Duodenal mucosa (tissue), 2 donors: ENCODE results near the gene SLC2A4RG.

ENCODE experiments used
- H3K27ac ChIP-seq: one replicate; pipeline ENCODE4 v1.7.0; 2013; ENCODE audit warnings: low read depth, low read length
- H3K27me3 ChIP-seq, 2 donors: one replicate each; pipeline ENCODE4 v1.7.0; 2013; ENCODE audit warnings: low read length in 2 of 2, control low read depth in 1 of 2; ENCODE audit not compliant: insufficient read depth in 2 of 2, control insufficient read depth in 1 of 2
- H3K36me3 ChIP-seq, 2 donors: one replicate each; pipeline ENCODE4 v1.7.0; 2013; ENCODE audit warnings: low read length in 2 of 2, control low read depth in 1 of 2; ENCODE audit not compliant: insufficient read depth in 2 of 2, control insufficient read depth in 1 of 2
- H3K4me1 ChIP-seq, 2 donors: one replicate each; pipeline ENCODE4 v1.7.0; 2013; ENCODE audit warnings: low read length in 2 of 2, control low read depth in 1 of 2; ENCODE audit not compliant: insufficient read depth in 2 of 2, control insufficient read depth in 1 of 2
- H3K4me3 ChIP-seq, 2 donors: one replicate each; pipeline ENCODE4 v1.7.0; 2013; ENCODE audit warnings: low read length in 2 of 2, low read depth in 1 of 2
- H3K9ac ChIP-seq, 2 donors: one replicate each; pipeline ENCODE4 v1.7.0; 2013; ENCODE audit warnings: low read length in 2 of 2, low read depth in 1 of 2
- H3K9me3 ChIP-seq, 2 donors: one replicate each; pipeline ENCODE4 v1.7.0; 2013; ENCODE audit warnings: low read length in 2 of 2, control low read depth in 1 of 2; ENCODE audit not compliant: control insufficient read depth in 1 of 2

Gene SLC2A4RG

GRCh38 chr20:63756648-63756991 lies 17.0 kb downstream of the SLC2A4RG start:
- Histone ChIP-seq H3K36me3 (peaks cover 0 to 2% of the 10 kb centered on the region in 2 donors), H3K4me1 (no peaks in the 10 kb centered on the region), H3K27ac (no peak overlapping the region), H3K4me3 (no peak overlapping the region), H3K9me3 (no peaks in the 10 kb centered on the region), H3K27me3 (no peaks in the 10 kb centered on the region), H3K9ac (no peak overlapping the region)

- Histone ChIP-seq H3K4me1 (no peaks in the 10 kb centered on the region), H3K4me3 (no peak overlapping the region), H3K36me3 (peaks cover 0 to 2% of the 10 kb centered on the region in 2 donors), H3K27me3 (peaks cover 0 to 2% of the 10 kb centered on the region in 2 donors), H3K27ac (no peak overlapping the region), H3K9ac (no peak overlapping the region), H3K9me3 (no peaks in the 10 kb centered on the region)
Observed at GRCh38 chr20:63758152-63758551, 18.6 kb downstream of the SLC2A4RG start.

- Histone ChIP-seq H3K27ac (no peak overlapping the region), H3K9me3 (no peaks in the 10 kb centered on the region), H3K36me3 (peaks cover 0 to 2% of the 10 kb centered on the region in 2 donors), H3K27me3 (peaks cover 0 to 6% of the 10 kb centered on the region in 2 donors), H3K4me3 (no peak overlapping the region), H3K9ac (no peak overlapping the region), H3K4me1 (no peaks in the 10 kb centered on the region)
Observed at GRCh38 chr20:63759377-63759901, 19.9 kb downstream of the SLC2A4RG start.

- Histone ChIP-seq H3K4me3 (no peak overlapping the region), H3K4me1 (no peaks in the 10 kb centered on the region), H3K27me3 (peaks cover 0 to 6% of the 10 kb centered on the region in 2 donors), H3K9ac (no peak overlapping the region), H3K9me3 (no peaks in the 10 kb centered on the region), H3K27ac (no peak overlapping the region), H3K36me3 (peaks cover 0 to 3% of the 10 kb centered on the region in 2 donors)
Observed at GRCh38 chr20:63765082-63765873, 25.7 kb downstream of the SLC2A4RG start.

- peaks cover 0 to 3% of the 10 kb centered on the region in 2 donors for H3K36me3 ChIP-seq
- peaks cover 0 to 6% of the 10 kb centered on the region in 2 donors for H3K27me3 ChIP-seq
- H3K27ac ChIP-seq, result no peak overlapping the region
- no peaks in the 10 kb centered on the region for H3K4me1 ChIP-seq
- no peak overlapping the region for H3K4me3 ChIP-seq
- H3K9ac ChIP-seq, result no peak overlapping the region
- no peaks in the 10 kb centered on the region for H3K9me3 ChIP-seq
Observed at GRCh38 chr20:63765902-63766301, 26.3 kb downstream of the SLC2A4RG start.

DNA sequence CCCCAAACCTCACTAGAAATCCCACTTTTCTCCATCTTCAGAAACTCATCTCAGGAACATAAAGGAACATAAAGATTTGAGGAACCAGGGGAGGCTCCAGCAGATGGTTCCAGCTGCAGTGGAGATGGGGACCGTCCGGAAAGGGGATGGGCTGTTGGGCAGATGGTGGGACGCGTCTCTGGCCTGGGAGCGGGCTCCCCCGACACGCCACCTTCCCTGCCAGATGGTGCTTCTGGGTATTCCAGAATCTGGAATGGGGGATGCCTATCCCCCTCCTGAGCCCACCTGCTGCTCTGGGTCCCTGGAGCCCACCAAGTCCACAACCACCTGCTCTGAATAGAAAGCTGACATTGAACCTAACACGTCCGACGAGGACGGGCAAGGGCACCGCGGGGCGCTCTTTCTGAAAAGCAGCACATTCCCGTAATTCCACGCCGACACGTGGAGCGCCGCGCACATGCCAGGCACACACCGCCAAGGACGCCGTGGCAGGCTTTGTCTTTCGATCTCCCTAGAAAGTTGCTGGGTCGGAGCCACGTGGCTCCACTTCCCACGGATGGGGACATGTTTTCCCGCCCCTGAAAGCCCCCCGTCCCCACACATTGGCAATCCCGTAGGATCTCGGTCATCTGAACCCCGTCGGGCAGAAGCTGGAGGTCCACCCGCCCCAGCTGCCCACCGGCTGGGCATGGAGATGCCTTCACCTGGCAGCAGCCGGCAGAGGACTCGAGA lies 27.3 kb downstream of the SLC2A4RG start:
- Histone ChIP-seq H3K9me3 (no peaks in the 10 kb centered on the region), H3K4me3 (no peak overlapping the region), H3K27ac (no peak overlapping the region), H3K36me3 (peaks cover 0 to 3% of the 10 kb centered on the region in 2 donors), H3K9ac (no peak overlapping the region), H3K27me3 (peaks cover 0 to 6% of the 10 kb centered on the region in 2 donors), H3K4me1 (no peaks in the 10 kb centered on the region)

DNA sequence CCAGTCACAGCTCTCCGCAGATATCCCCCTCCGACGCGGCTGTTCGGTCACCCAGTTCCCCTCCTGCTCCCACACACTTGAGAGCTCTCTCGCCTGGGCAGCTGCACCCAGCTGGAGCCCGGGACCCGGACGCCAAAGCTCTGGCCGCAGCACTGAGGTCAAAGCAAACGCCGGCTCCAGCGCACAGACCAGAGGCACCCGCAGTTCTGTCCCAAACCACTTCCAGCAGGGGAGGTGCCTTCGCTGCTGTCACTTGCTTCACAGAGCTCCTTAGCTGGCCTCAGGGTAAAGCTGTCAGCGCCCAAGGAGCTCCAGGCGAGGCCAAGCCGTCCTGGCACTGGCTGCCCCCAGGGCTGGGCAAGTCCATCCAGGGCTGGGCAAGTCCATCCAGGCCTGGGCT lies 27.9 kb downstream of the SLC2A4RG start:
- no peak overlapping the region for H3K27ac ChIP-seq
- H3K27me3 ChIP-seq, result peaks cover 0 to 6% of the 10 kb centered on the region in 2 donors

GRCh38 chr20:63767886-63768285 lies 28.3 kb downstream of the SLC2A4RG start:
- Histone ChIP-seq H3K36me3 (peaks cover 0 to 3% of the 10 kb centered on the region in 2 donors), H3K9me3 (no peaks in the 10 kb centered on the region), H3K4me1 (no peaks in the 10 kb centered on the region), H3K4me3 (no peak overlapping the region), H3K27ac (no peak overlapping the region), H3K9ac (no peak overlapping the region), H3K27me3 (peaks cover 0 to 6% of the 10 kb centered on the region in 2 donors)

More for the DNA sequence above, 27.9 kb downstream of the SLC2A4RG start:
- Histone ChIP-seq H3K9ac (no peak overlapping the region), H3K36me3 (peaks cover 0 to 3% of the 10 kb centered on the region in 2 donors), H3K4me3 (no peak overlapping the region), H3K4me1 (no peaks in the 10 kb centered on the region), H3K9me3 (no peaks in the 10 kb centered on the region)

DNA sequence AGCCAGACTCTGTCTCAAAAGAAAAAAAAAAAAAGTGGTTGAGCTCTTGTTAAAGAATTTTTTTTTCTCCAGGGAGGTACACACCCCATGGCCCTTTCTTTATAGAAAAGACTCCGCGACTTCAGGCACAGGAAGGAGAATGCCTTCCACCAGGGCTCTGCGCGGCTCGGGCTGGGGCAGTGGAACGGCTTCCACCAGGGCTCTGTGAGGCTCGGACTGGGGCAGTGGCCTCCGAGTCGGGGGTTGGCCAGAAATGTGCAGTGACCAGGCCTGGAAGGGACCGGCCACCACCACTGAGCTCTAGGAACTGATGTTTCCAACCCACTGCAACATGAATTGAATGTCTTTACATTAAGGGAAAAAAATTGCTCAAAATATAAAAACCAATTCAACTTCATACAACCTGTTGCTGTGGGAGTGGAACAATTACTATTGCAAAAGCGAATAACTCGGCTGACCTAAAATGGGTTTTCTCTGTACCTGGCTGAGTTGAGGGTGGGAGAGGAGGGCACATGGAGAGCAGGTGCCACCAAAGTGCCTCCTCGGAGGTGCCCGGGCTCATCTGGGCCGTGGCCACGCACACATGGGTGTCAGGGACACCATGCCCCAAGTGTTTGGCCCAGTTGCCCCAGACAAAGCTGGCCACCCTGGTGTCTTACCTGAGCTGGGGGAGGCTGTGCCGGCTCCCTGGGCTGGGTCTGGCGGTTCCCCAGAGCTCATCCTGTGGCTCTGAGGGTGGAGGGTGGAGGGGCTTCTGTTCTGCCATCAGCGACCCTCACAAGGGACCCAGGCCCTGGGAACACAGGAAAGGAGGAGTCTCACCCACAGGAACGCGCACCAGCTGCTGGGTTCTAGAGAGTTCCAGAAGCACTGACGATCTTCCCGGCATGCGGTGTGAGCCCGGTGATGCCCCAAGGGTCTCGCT lies 29.3 kb downstream of the SLC2A4RG start:
- no peaks in the 10 kb centered on the region for H3K27me3 ChIP-seq
- H3K4me3 ChIP-seq, result no peak overlapping the region
- H3K36me3 ChIP-seq, result peaks cover 0 to 3% of the 10 kb centered on the region in 2 donors
- H3K9me3 ChIP-seq, result no peaks in the 10 kb centered on the region
- no peak overlapping the region for H3K27ac ChIP-seq
- H3K9ac ChIP-seq, result no peak overlapping the region
- no peaks in the 10 kb centered on the region for H3K4me1 ChIP-seq
